ENCODE data around the gene CCNL1. TPM values are rescaled to one million over a fixed set of nuclear protein-coding genes. Genes with fewer than 3 reads are reported as not detected.

CCNL1 gene
- total RNA-seq, 1 experiment from 2014 or later: 114 TPM

DNA sequence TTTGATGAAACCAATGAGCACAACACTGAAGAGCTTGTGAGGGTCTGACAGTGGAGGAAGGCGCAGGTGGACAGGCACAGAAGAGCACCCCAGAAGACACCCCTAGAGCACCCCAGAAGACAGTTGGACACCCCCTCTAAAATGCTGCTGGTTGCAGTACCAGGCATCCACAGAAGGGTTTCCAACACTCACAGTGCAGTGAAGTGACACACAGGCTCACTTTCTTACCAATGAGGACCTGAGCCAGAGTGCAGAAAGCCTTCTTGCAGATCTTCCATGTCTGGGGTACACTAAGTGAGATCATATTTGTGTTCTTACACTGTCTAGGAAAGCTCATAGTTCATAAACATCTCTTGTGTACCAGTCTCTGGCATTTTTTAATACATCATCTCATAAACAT lies 27.6 kb downstream of the CCNL1 start:
- Mint-ChIP-seq H3K36me3 (ENCODE audit: insufficient read depth, unreplicated experiment) (peaks cover 6% of the 10 kb centered on the region), H3K4me3 (ENCODE audit: unreplicated experiment) (no peak overlapping the region), H3K9me3 (ENCODE audit: unreplicated experiment) (no peaks in the 10 kb centered on the region), H3K4me1 (ENCODE audit: low read depth, unreplicated experiment) (peaks cover 24% of the 10 kb centered on the region), H3K27me3 (ENCODE audit: insufficient read depth, unreplicated experiment) (no peaks in the 10 kb centered on the region), H3K27ac (ENCODE audit: unreplicated experiment) (peak overlapping the region; percentile 95)
- no peak for DNase-seq
- BruUV-seq (replicated peaks): no TSS peak
- H3K4me1 ChIP-seq: peaks cover 64% of the 10 kb centered on the region
- CTCF ChIA-PET: no interaction called here
- TF ChIP-seq, protein P1, sequence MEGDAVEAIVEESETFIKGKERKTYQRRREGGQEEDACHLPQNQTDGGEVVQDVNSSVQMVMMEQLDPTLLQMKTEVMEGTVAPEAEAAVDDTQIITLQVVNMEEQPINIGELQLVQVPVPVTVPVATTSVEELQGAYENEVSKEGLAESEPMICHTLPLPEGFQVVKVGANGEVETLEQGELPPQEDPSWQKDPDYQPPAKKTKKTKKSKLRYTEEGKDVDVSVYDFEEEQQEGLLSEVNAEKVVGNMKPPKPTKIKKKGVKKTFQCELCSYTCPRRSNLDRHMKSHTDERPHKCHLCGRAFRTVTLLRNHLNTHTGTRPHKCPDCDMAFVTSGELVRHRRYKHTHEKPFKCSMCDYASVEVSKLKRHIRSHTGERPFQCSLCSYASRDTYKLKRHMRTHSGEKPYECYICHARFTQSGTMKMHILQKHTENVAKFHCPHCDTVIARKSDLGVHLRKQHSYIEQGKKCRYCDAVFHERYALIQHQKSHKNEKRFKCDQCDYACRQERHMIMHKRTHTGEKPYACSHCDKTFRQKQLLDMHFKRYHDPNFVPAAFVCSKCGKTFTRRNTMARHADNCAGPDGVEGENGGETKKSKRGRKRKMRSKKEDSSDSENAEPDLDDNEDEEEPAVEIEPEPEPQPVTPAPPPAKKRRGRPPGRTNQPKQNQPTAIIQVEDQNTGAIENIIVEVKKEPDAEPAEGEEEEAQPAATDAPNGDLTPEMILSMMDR (IDR thresholded peaks at IDR 0.05; ENCODE audit: insufficient read depth in 1 of 2, low read depth in 1 of 2, low read length in 1 of 2, severe bottlenecking in 1 of 2, unreplicated experiment in 1 of 2): no peak
- no peaks in the 10 kb centered on the region for H3K36me3 ChIP-seq (ENCODE audit: control insufficient read depth, insufficient read depth, low read length)
- no peaks in the 10 kb centered on the region for H3K9me3 ChIP-seq
- intact Hi-C loops (cut with micrococcal nuclease; ENCODE audit: unreplicated experiment): loop anchor here (10.0 kb wide), 1 partner anchor 148 kb away; no protein-coding TSS in a partner anchor
- H3K4me3 ChIP-seq (ENCODE audit: low read depth, low read length): no peak overlapping the region
- POLR2A ChIA-PET: no interaction called here
- no peaks in the 10 kb centered on the region for H3K27me3 ChIP-seq (replicated peaks; ENCODE audit: control insufficient read depth, insufficient read depth, low read length)

DNA sequence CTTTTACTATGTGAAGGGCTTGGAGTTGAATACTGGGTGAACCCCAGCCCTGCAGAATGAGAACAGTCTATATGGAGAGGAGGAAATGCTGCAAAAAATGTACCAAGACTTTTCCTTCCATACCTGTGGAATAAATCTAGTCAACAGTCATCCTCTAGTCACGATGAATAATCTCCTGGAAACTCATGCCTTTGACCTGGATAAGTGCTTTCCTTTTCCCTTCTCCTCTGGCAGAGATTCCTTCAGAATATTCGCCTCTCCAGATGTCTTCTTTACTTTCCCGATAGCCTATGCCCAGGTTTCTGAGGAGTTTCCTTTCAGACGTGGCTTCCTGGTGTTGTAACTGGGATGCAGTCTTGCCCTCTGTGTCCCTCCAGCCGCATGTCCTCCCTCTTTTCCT lies 28.1 kb downstream of the CCNL1 start:
- POLR2A ChIA-PET: interaction anchor here (2.4 kb wide), 1 partner anchor 43 kb away, joined by 21 read pairs; no protein-coding TSS in a partner anchor
- no peaks in the 10 kb centered on the region for H3K27me3 ChIP-seq (replicated peaks; ENCODE audit: control insufficient read depth, insufficient read depth, low read length)
- H3K4me1 Mint-ChIP-seq (ENCODE audit: low read depth, unreplicated experiment): peaks cover 24% of the 10 kb centered on the region
- no peak for DNase-seq
- peaks cover 6% of the 10 kb centered on the region for H3K36me3 Mint-ChIP-seq (ENCODE audit: insufficient read depth, unreplicated experiment)
- BruUV-seq (replicated peaks): no TSS peak
- H3K9me3 ChIP-seq: no peaks in the 10 kb centered on the region
- CTCF ChIA-PET: interaction anchor here (1.1 to 3.8 kb wide), 2 partner anchors 10 to 43 kb away, joined by 4 to 26 read pairs; no protein-coding TSS in a partner anchor
- H3K4me3 ChIP-seq (ENCODE audit: low read depth, low read length): no peak overlapping the region
- intact Hi-C loops (cut with micrococcal nuclease; ENCODE audit: unreplicated experiment): loop anchor here (2.0 to 10.0 kb wide), 3 partner anchors 73 to 243 kb away; no protein-coding TSS in a partner anchor
- TF ChIP-seq, protein P1 (IDR thresholded peaks at IDR 0.05; ENCODE audit: insufficient read depth in 1 of 2, low read depth in 1 of 2, low read length in 1 of 2, severe bottlenecking in 1 of 2, unreplicated experiment in 1 of 2): no peak
- peak overlapping the region; percentile 95 for H3K27ac Mint-ChIP-seq (ENCODE audit: unreplicated experiment)
- no peaks in the 10 kb centered on the region for H3K36me3 ChIP-seq (ENCODE audit: control insufficient read depth, insufficient read depth, low read length)
- H3K27me3 Mint-ChIP-seq (ENCODE audit: insufficient read depth, unreplicated experiment): no peaks in the 10 kb centered on the region
- peaks cover 64% of the 10 kb centered on the region for H3K4me1 ChIP-seq
- H3K4me3 Mint-ChIP-seq (ENCODE audit: unreplicated experiment): no peak overlapping the region
- H3K9me3 Mint-ChIP-seq (ENCODE audit: unreplicated experiment): no peaks in the 10 kb centered on the region

DNA sequence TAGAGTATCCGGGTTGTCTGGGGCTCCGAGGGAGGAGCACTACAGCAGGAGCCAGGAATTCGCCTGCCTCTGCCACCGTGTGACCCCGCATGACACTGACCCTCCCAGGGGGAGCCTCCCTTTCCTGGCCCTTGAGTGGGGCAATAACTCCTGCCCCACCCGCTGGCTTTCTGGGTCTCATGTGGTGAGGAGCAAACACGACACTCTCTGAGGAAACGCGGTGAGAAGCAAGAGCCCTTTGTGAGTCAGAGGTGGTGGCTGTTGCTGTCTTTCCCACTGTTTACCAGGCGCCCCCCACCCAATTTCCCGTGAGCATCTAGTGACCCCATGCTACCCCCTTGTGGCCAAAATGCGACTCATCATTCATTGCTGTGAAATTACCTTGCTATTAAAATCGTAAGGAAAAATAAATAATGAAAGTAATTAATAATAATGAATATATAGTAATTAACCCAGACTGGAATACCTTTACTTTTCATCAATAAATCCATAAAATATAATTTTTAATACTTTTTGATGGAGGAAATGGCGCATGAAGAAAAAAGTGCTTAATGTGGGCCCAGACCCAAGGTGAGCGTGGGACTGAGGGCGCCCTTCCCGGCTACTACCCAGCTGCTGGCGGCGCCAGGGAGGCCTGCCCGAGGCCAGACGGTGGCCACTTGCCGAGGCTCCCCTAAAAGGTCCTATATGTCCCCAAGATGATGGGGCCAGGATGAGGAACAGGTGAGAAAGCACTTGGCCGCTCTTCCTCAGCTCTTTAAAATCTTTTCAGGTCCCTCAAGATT lies 29.3 kb downstream of the CCNL1 start:
- intact Hi-C loops (cut with micrococcal nuclease; ENCODE audit: unreplicated experiment): loop anchor here (1.0 to 10.0 kb wide), 8 partner anchors 10 to 456 kb away; partner anchors contain the start of gene TIPARP
- ChIA-PET CTCF (interaction anchor here (0.6 to 3.8 kb wide), 3 partner anchors 9 to 229 kb away, joined by 3 to 26 read pairs (median 4); no protein-coding TSS in a partner anchor), POLR2A (interaction anchor here (1.0 to 2.4 kb wide), 3 partner anchors 11 to 42 kb away, joined by 3 to 21 read pairs (median 3); no protein-coding TSS in a partner anchor)
- BruUV-seq (replicated peaks): no TSS peak
- Histone ChIP-seq H3K4me3 (ENCODE audit: low read depth, low read length) (peak overlapping the region; percentile 13), H3K27me3 (replicated peaks; ENCODE audit: control insufficient read depth, insufficient read depth, low read length) (no peaks in the 10 kb centered on the region), H3K9me3 (no peaks in the 10 kb centered on the region), H3K36me3 (ENCODE audit: control insufficient read depth, insufficient read depth, low read length) (no peaks in the 10 kb centered on the region), H3K4me1 (peaks cover 64% of the 10 kb centered on the region)
- Mint-ChIP-seq H3K4me3 (ENCODE audit: unreplicated experiment) (peak overlapping the region; percentile 64), H3K27ac (ENCODE audit: unreplicated experiment) (peak overlapping the region; percentile 95), H3K4me1 (ENCODE audit: low read depth, unreplicated experiment) (peaks cover 33% of the 10 kb centered on the region), H3K9me3 (ENCODE audit: unreplicated experiment) (no peaks in the 10 kb centered on the region), H3K36me3 (ENCODE audit: insufficient read depth, unreplicated experiment) (peaks cover 6% of the 10 kb centered on the region), H3K27me3 (ENCODE audit: insufficient read depth, unreplicated experiment) (no peaks in the 10 kb centered on the region)
- peak; percentile 89 to 94 for DNase-seq
- TF ChIP-seq, protein P1 (IDR thresholded peaks at IDR 0.05; ENCODE audit: insufficient read depth in 1 of 2, low read depth in 1 of 2, low read length in 1 of 2, severe bottlenecking in 1 of 2, unreplicated experiment in 1 of 2): peak; percentile 55 to 76

All from Caco-2 (cell line).